IMR-90 (cell line): ENCODE data around the gene PALM. TPM values are rescaled to one million over a fixed set of nuclear protein-coding genes. Genes with fewer than 3 reads are reported as not detected.
A peak's percentile ranks its signal among the peaks of the same experiment; 100 is the strongest.

Experiments
- ATAC-seq: fragments of 200-7000 bp; cut with Tn5 transposase; 2 replicates; pipeline ENCODE4 v1.9.1; 2020; ENCODE audit warnings: low read depth, mild to moderate bottlenecking, moderate library complexity
- BruUV-seq: library from RNA; stranded (reverse); fragments of 400-500 nt; replicated peaks from 2 replicates; lab custom pipeline; 2021; lab: Mats Ljungman, UMichigan
- CTCF ChIA-PET: fragments of 300-600 bp; formaldehyde crosslinking; extraction: SDS; loops from one replicate; lab custom pipeline; 2021; ENCODE audit warnings: antibody characterized with exemption; lab: Yijun Ruan, JAX
- POLR2A ChIA-PET: fragments of 300-600 bp; sonication (Branson Sonifier 250); formaldehyde crosslinking; loops from one replicate; lab custom pipeline; 2022; ENCODE audit warnings: antibody characterized with exemption; ENCODE audit not compliant: unreplicated experiment; lab: Charles Lee
- DNase-seq: peaks from one replicate; pipeline ENCODE4 v3.0.0; 2013
- H2AFZ ChIP-seq: replicated peaks from 2 replicates; pipeline ENCODE3; 2013; ENCODE audit warnings: low read length, mild to moderate bottlenecking; ENCODE audit not compliant: poor library complexity
- H2AK5ac ChIP-seq: 2 replicates; pipeline ENCODE4 v1.6.1; 2013; ENCODE audit warnings: low read depth, low read length, inconsistent platforms
- H2AK9ac ChIP-seq: replicated peaks from 2 replicates; pipeline ENCODE3; 2013; ENCODE audit warnings: mild to moderate bottlenecking, low read depth, low read length, moderate library complexity; ENCODE audit not compliant: poor library complexity
- H2BK120ac ChIP-seq: 2 replicates; pipeline ENCODE4 v1.6.1; 2013; ENCODE audit warnings: low read depth, low read length, inconsistent platforms
- H2BK15ac ChIP-seq: 3 replicates; pipeline ENCODE4 v1.6.1; 2013; ENCODE audit warnings: low read depth, low read length, inconsistent platforms
- H2BK20ac ChIP-seq: 2 replicates; pipeline ENCODE4 v1.6.1; 2013; ENCODE audit warnings: low read depth, mild to moderate bottlenecking, inconsistent platforms, low read length, moderate library complexity
- H2BK5ac ChIP-seq: 2 replicates; pipeline ENCODE4 v1.6.1; 2013; ENCODE audit warnings: mild to moderate bottlenecking, low read depth, low read length, inconsistent platforms; ENCODE audit not compliant: poor library complexity, severe bottlenecking
- H3K14ac ChIP-seq: replicated peaks from 2 replicates; pipeline ENCODE4 v1.6.1; 2013; ENCODE audit warnings: low read depth, low read length, inconsistent platforms
- H3K18ac ChIP-seq: 2 replicates; pipeline ENCODE4 v1.6.1; 2013; ENCODE audit warnings: low read depth, low read length, control low read depth
- H3K23ac ChIP-seq: 2 replicates; pipeline ENCODE4 v1.6.1; 2013; ENCODE audit warnings: low read depth, low read length, inconsistent platforms
- H3K27ac ChIP-seq: 2 replicates; pipeline ENCODE4 v1.5.1; 2013; ENCODE audit warnings: mild to moderate bottlenecking, control low read depth, low read length; ENCODE audit not compliant: insufficient read depth
- H3K27me3 ChIP-seq: 2 replicates; pipeline ENCODE4 v1.6.1; 2013; ENCODE audit warnings: low read length; ENCODE audit not compliant: control insufficient read depth, insufficient read depth
- H3K36me3 ChIP-seq: 2 replicates; pipeline ENCODE4 v1.6.1; 2013; ENCODE audit warnings: low read length, mixed read lengths; ENCODE audit not compliant: control insufficient read depth, insufficient read depth
- H3K4ac ChIP-seq: 2 replicates; pipeline ENCODE4 v1.6.1; 2013; ENCODE audit warnings: low read depth, low read length, inconsistent platforms
- H3K4me1 ChIP-seq: 2 replicates; pipeline ENCODE4 v1.6.1; 2013; ENCODE audit warnings: low read length, mixed read lengths; ENCODE audit not compliant: control insufficient read depth, insufficient read depth
- H3K4me2 ChIP-seq: 2 replicates; pipeline ENCODE4 v1.6.1; 2013; ENCODE audit warnings: low read depth, mild to moderate bottlenecking, control low read depth, low read length, moderate library complexity
- H3K4me3 ChIP-seq: 2 replicates; pipeline ENCODE4 v1.5.1; 2013; ENCODE audit warnings: low read depth, mild to moderate bottlenecking, control low read depth, low read length, moderate library complexity; ENCODE audit not compliant: insufficient read depth
- H3K56ac ChIP-seq: 2 replicates; pipeline ENCODE4 v1.6.1; 2013; ENCODE audit warnings: low read length, inconsistent platforms; ENCODE audit not compliant: insufficient read depth; ENCODE audit errors: extremely low read depth
- H3K79me1 ChIP-seq, 2 experiments: 2 replicates each; pipeline ENCODE4 v1.6.1; 2013; ENCODE audit warnings: low read length in 2 of 2, inconsistent platforms in 1 of 2, low read depth in 1 of 2
- H3K9ac ChIP-seq: 2 replicates; pipeline ENCODE4 v1.6.1; 2013; ENCODE audit warnings: low read depth, low read length, control low read depth
- H3K9me1 ChIP-seq: 2 replicates; pipeline ENCODE4 v1.6.1; 2013; ENCODE audit warnings: low read length, inconsistent platforms; ENCODE audit not compliant: insufficient read depth
- H3K9me3 ChIP-seq: 2 replicates; pipeline ENCODE4 v1.6.1; 2013; ENCODE audit warnings: low read length; ENCODE audit not compliant: control insufficient read depth, insufficient read depth
- H4K20me1 ChIP-seq: 2 replicates; pipeline ENCODE4 v1.6.1; 2013; ENCODE audit warnings: low read length, inconsistent platforms; ENCODE audit not compliant: insufficient read depth
- H4K5ac ChIP-seq: 2 replicates; pipeline ENCODE4 v1.6.1; 2013; ENCODE audit warnings: mild to moderate bottlenecking, low read depth, low read length, control low read depth
- H4K8ac ChIP-seq, 2 experiments: 2 replicates each; pipeline ENCODE4 v1.6.1; 2013; ENCODE audit warnings: low read depth in 2 of 2, low read length in 2 of 2, control low read depth in 1 of 2, inconsistent platforms in 1 of 2
- H4K91ac ChIP-seq: 2 replicates; pipeline ENCODE4 v1.6.1; 2013; ENCODE audit warnings: low read depth, low read length, inconsistent platforms; ENCODE audit not compliant: insufficient read depth
- CEBPB ChIP-seq: IDR thresholded peaks from 2 replicates; pipeline ENCODE4 v1.6.1; 2012; ENCODE audit warnings: low read depth, low read length, improper control_type of control experiment
- FOS ChIP-seq: fragments of 150-350 bp; IDR thresholded peaks from 2 replicates; pipeline ENCODE4 v1.6.1; 2016; ENCODE audit warnings: low read depth, low read length
- MAFK ChIP-seq: IDR thresholded peaks from 2 replicates; pipeline ENCODE4 v1.6.1; 2012; ENCODE audit warnings: low read depth, low read length, improper control_type of control experiment
- NFE2L2 ChIP-seq: fragments of 150-350 bp; IDR thresholded peaks from 2 replicates; pipeline ENCODE4 v1.6.1; 2016; ENCODE audit warnings: low read depth, mild to moderate bottlenecking, low read length
- SMC3 ChIP-seq: fragments of 150-350 bp; IDR thresholded peaks from 2 replicates; pipeline ENCODE4 v1.6.1; 2016; ENCODE audit warnings: low read depth, mild to moderate bottlenecking, antibody characterized with exemption, low read length, moderate library complexity
- WGBS, 2 experiments: methylation state at CpG; one replicate each; pipeline versions ENCODE4 v1.1.5 to v1.1.7; 2013; ENCODE audit warnings: missing lambda C conversion rate in 2 of 2; ENCODE audit not compliant: insufficient read length in 1 of 2; ENCODE audit errors: extremely low coverage in 2 of 2; 5-methylcytosine and 5-hydroxymethylcytosine counted together
- dilution Hi-C: fragments of 300-500 bp; cut with HindIII; formaldehyde crosslinking; loops from one replicate; pipeline ENCODE4 v1.14.3; 2018; ENCODE audit warnings: low sequenced_read_pairs; ENCODE audit not compliant: unreplicated experiment
- in situ Hi-C: fragments of 300-500 bp; cut with MboI; formaldehyde crosslinking; loops from 3 replicates; pipeline ENCODE4 v1.14.3; 2019; ENCODE audit warnings: low sequenced_read_pairs, inconsistent platforms, mixed read lengths
- intact Hi-C: fragments of 100-400 bp; cut with micrococcal nuclease; formaldehyde crosslinking; loops from 2 replicates; pipeline ENCODE4 v1.10.0; 2022
- polyA plus RNA-seq, 3 experiments: library from polyadenylated mRNA; depleted of rRNA; stranded (reverse); fragments of >200 nt; gene quantifications; 2 replicates each; pipeline ENCODE4 v1.2.3, GENCODE V29; 2012; ENCODE audit warnings: low replicate concordance in 1 of 3
- total RNA-seq: library from RNA; depleted of rRNA; stranded (reverse); fragments of >200 nt; gene quantifications from 2 replicates; pipeline ENCODE4 v1.2.3, GENCODE V29; 2012
- TF ChIP-seq, protein P1 (sequence below): fragments of 150-350 bp; IDR thresholded peaks from 2 replicates; pipeline ENCODE4 v1.6.1; 2017; ENCODE audit warnings: mild to moderate bottlenecking, antibody characterized with exemption, low read length, low read depth

Gene PALM
- total and polyA plus RNA-seq, 2 of the 4 experiments (the other 2 are of a cell fraction) = 2.2 to 7.4 TPM

DNA sequence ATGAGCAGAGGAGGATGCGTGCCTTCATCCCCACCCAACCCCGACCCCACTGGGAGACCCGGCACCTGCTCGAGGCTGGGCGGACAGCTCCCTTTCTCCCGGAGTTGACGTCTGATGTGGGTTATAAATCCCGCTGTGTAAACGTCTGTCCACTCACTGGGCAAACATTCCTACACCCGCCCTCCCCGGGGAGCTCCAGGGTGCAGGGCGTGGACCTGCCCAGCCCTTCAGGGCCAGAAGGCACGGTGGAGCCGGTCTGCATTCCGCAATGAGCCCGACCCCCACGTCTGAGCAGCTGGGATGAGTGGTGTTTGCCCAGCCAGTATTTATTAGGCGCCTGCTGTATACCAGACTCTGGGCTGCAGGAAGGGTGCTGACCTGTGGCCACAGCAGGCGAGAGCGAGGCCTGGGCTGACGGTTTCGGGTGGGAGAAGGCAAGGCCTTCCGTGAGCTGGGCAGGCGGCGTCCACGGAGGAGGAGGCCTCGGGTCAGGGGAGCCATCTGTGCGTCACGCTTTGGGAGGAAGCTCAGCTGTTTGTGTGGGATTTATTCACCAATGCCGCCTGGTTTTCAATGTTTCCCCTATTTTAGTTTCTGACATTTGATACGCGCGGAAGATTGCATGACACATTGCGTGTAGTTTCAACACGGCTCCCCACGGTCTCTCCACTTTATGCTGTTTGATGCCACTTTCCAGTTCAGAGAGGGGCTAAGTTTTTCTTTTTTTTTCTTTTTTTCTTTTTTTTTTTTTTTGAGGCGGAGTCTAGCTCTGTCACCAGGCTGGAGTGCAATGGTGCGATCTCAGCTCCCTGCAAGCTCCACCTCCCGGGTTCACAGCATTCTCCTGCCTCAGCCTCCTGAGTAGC, 44.1 kb downstream of the PALM start:
- peak; percentile 57 for ATAC-seq
- peak overlapping the region; percentile 97 for H2AK9ac ChIP-seq
- H3K27ac ChIP-seq = peak overlapping the region; percentile 79
- peak overlapping the region; percentile 1; the same call in 1 of the 2 replicates for H2BK20ac ChIP-seq
- peak overlapping the region; percentile 60; the same call in 1 of the 2 replicates for H2BK120ac ChIP-seq
- dilution Hi-C loops (no loop called here), intact Hi-C loops (no loop called here), in situ Hi-C loops (no loop called here)
- H2BK15ac ChIP-seq = 0 out of 3 replicates have a peak overlapping the region, but pooled peaks have one; percentile 57
- H3K9me1 ChIP-seq = peaks cover 7% of the 10 kb centered on the region; the same call in 1 of the 2 replicates
- no peaks in the 10 kb centered on the region for H3K79me1 ChIP-seq
- 0 out of 2 replicates have a peak, but pooled peaks cover 3% of the 10 kb centered on the region for H4K20me1 ChIP-seq
- peak; percentile 90 for DNase-seq
- H2BK5ac ChIP-seq = peak overlapping the region; percentile 82
- whole genome bisulfite sequencing, 2 experiments = 61% methylated on average over 7 of the region's 39 CpGs; no CpG with 5 or more reads in 1 of the 2 experiments
- BruUV-seq = no TSS peak
- peak overlapping the region; percentile 77 for H3K4ac ChIP-seq
- peak overlapping the region; percentile 78 for H4K91ac ChIP-seq
- ChIA-PET POLR2A (interaction anchor here (0.6 to 1.0 kb wide), 4 partner anchors 76 to 473 kb away, joined by 3 to 6 read pairs (median 3); no protein-coding TSS in a partner anchor), CTCF (no interaction called here)
- TF ChIP-seq, protein P1, sequence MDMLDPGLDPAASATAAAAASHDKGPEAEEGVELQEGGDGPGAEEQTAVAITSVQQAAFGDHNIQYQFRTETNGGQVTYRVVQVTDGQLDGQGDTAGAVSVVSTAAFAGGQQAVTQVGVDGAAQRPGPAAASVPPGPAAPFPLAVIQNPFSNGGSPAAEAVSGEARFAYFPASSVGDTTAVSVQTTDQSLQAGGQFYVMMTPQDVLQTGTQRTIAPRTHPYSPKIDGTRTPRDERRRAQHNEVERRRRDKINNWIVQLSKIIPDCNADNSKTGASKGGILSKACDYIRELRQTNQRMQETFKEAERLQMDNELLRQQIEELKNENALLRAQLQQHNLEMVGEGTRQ = 0 out of 2 replicates have a peak, but pooled peaks have one; percentile 11
- TF ChIP-seq MAFK (no peak), SMC3 (no peak), NFE2L2 (no peak), FOS (peak; percentile 45; the same call in 1 of the 2 replicates), CEBPB (peak; percentile 74)
- H3K36me3 ChIP-seq = no peaks in the 10 kb centered on the region
- peaks cover 4% of the 10 kb centered on the region; the same call in 1 of the 2 replicates for H3K9me3 ChIP-seq
- peak overlapping the region; percentile 18; the same call in 1 of the 2 replicates for H3K23ac ChIP-seq
- peak overlapping the region; percentile 86 for H2AFZ ChIP-seq
- H3K9ac ChIP-seq = no peak overlapping the region; the same call in 1 of the 2 replicates
- H3K27me3 ChIP-seq = no peaks in the 10 kb centered on the region
- H3K4me3 ChIP-seq = no peak overlapping the region
- H3K4me2 ChIP-seq = peak overlapping the region; percentile 8; the same call in 1 of the 2 replicates
- peak overlapping the region; percentile 8; the same call in 1 of the 2 replicates for H3K56ac ChIP-seq
- H3K4me1 ChIP-seq = peaks cover 15% of the 10 kb centered on the region
- peak overlapping the region in 1 of 2 experiments; percentile 87; a peak in 2 of 4 replicates for H4K8ac ChIP-seq
- H3K14ac ChIP-seq = peak overlapping the region; percentile 27; the same call in 1 of the 2 replicates
- peak overlapping the region; percentile 18 for H3K18ac ChIP-seq
- H4K5ac ChIP-seq = peak overlapping the region; percentile 13
- peak overlapping the region; percentile 15; the same call in 1 of the 2 replicates for H2AK5ac ChIP-seq
